Muscle layer of colon (tissue), 2 donors: Measurements from ENCODE around the gene MAGEB1.

Source experiments
- H3K27ac ChIP-seq: one replicate; pipeline ENCODE4 v1.7.0; 2013; ENCODE audit warnings: low read depth, mild to moderate bottlenecking, low read length, moderate library complexity
- H3K27me3 ChIP-seq, 2 donors: one replicate each; pipeline ENCODE4 v1.7.0; 2013; ENCODE audit warnings: low read length in 2 of 2, mild to moderate bottlenecking in 2 of 2; ENCODE audit not compliant: insufficient read depth in 2 of 2, control insufficient read depth in 1 of 2
- H3K36me3 ChIP-seq: one replicate; pipeline ENCODE4 v1.7.0; 2013; ENCODE audit warnings: mild to moderate bottlenecking, low read length; ENCODE audit not compliant: insufficient read depth
- H3K4me1 ChIP-seq: one replicate; pipeline ENCODE4 v1.7.0; 2013; ENCODE audit warnings: mild to moderate bottlenecking, low read length; ENCODE audit not compliant: insufficient read depth
- H3K4me3 ChIP-seq, 2 donors: one replicate each; pipeline ENCODE4 v1.7.0; 2013; ENCODE audit warnings: low read length in 2 of 2, low read depth in 1 of 2, mild to moderate bottlenecking in 1 of 2, moderate library complexity in 1 of 2
- H3K9ac ChIP-seq: one replicate; pipeline ENCODE4 v1.7.0; 2013; ENCODE audit warnings: low read length
- H3K9me3 ChIP-seq: one replicate; pipeline ENCODE4 v1.7.0; 2013; ENCODE audit warnings: mild to moderate bottlenecking, low read length
- donor health status: abdominal sarcoma.
- donor health status: Adenocarcinoma of cecum.

The MAGEB1 gene

GRCh38 chrX:30246769-30247489, at the start of gene MAGEB1:
Gene MAGEB1 (plus strand): TSS chrX:30247146. CDS start chrX:30250494, 3,348 bp downstream.
- no peak within 1 kb of the TSS for H3K4me3 ChIP-seq
- H3K9ac ChIP-seq: no peak within 1 kb of the TSS
- no peaks in the 10 kb centered on the region for H3K36me3 ChIP-seq
- no peak within 1 kb of the TSS for H3K27ac ChIP-seq
- H3K9me3 ChIP-seq: no peaks in the 10 kb centered on the region
- no peaks in the 10 kb centered on the region for H3K4me1 ChIP-seq
- no peaks in the 10 kb centered on the region for H3K27me3 ChIP-seq

- Histone ChIP-seq H3K4me1 (no peaks in the 10 kb centered on the region), H3K4me3 (no peak overlapping the region), H3K27me3 (no peaks in the 10 kb centered on the region), H3K9me3 (no peaks in the 10 kb centered on the region), H3K36me3 (no peaks in the 10 kb centered on the region), H3K9ac (no peak overlapping the region), H3K27ac (no peak overlapping the region)
Observed at GRCh38 chrX:30212172-30212571, 34.8 kb upstream of the MAGEB1 start.

DNA sequence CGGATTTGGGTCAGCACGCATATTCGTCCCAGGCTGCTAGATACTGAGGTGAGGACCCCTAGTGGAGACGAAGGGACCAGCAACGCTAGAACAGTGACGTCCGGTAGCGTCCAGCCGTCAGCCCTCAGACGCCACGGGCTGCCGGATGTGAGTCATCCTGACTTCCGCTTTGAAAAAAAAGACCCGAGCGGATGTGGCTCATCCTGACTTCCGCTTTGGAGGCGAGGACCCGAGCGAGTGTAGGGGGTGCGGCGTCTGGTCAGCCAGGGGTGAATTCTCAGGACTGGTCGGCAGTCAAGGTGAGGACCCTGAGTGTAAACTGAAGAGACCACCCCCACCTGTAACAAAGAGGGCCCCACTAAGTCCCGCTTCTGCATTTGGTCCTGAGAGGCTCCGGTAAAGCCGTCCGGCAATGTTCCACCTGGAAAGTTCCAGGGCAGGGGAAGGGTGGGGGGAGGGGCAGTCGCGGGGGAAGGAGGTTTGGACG, 31.5 kb upstream of the MAGEB1 start, which contains the start of gene MAGEB2:
MAGEB2 (plus strand) TSS at position 207 of the 487 bp plus-strand sequence. CDS start 3,018 bp downstream, outside the sequence.
- H3K4me3 ChIP-seq: no peak within 1 kb of the TSS
- no peaks in the 10 kb centered on the region for H3K9me3 ChIP-seq
- no peaks in the 10 kb centered on the region for H3K4me1 ChIP-seq
- no peaks in the 10 kb centered on the region for H3K27me3 ChIP-seq
- H3K27ac ChIP-seq: no peak within 1 kb of the TSS
- no peaks in the 10 kb centered on the region for H3K36me3 ChIP-seq
- no peak within 1 kb of the TSS for H3K9ac ChIP-seq

GRCh38 chrX:30217465-30217864, 29.5 kb upstream of the MAGEB1 start:
- no peaks in the 10 kb centered on the region for H3K4me1 ChIP-seq
- no peak overlapping the region for H3K9ac ChIP-seq
- H3K9me3 ChIP-seq: no peaks in the 10 kb centered on the region
- no peaks in the 10 kb centered on the region for H3K36me3 ChIP-seq
- no peaks in the 10 kb centered on the region for H3K27me3 ChIP-seq
- H3K27ac ChIP-seq: no peak overlapping the region
- no peak overlapping the region for H3K4me3 ChIP-seq

GRCh38 chrX:30219372-30219771, 27.6 kb upstream of the MAGEB1 start:
- Histone ChIP-seq H3K4me1 (no peaks in the 10 kb centered on the region), H3K9ac (no peak overlapping the region), H3K4me3 (no peak overlapping the region), H3K27ac (no peak overlapping the region), H3K36me3 (no peaks in the 10 kb centered on the region), H3K27me3 (no peaks in the 10 kb centered on the region), H3K9me3 (no peaks in the 10 kb centered on the region)

- no peaks in the 10 kb centered on the region for H3K4me1 ChIP-seq
- no peaks in the 10 kb centered on the region for H3K36me3 ChIP-seq
- H3K27ac ChIP-seq: no peak overlapping the region
- H3K27me3 ChIP-seq: no peaks in the 10 kb centered on the region
- H3K4me3 ChIP-seq: no peak overlapping the region
- no peaks in the 10 kb centered on the region for H3K9me3 ChIP-seq
- H3K9ac ChIP-seq: no peak overlapping the region
Observed at GRCh38 chrX:30220661-30221060, 26.3 kb upstream of the MAGEB1 start.

- H3K27me3 ChIP-seq: no peaks in the 10 kb centered on the region
- H3K36me3 ChIP-seq: no peaks in the 10 kb centered on the region
- H3K9me3 ChIP-seq: no peaks in the 10 kb centered on the region
- no peaks in the 10 kb centered on the region for H3K4me1 ChIP-seq
- H3K4me3 ChIP-seq: no peak overlapping the region
- no peak overlapping the region for H3K9ac ChIP-seq
- H3K27ac ChIP-seq: no peak overlapping the region
Observed at GRCh38 chrX:30224536-30224935, 22.4 kb upstream of the MAGEB1 start.

DNA sequence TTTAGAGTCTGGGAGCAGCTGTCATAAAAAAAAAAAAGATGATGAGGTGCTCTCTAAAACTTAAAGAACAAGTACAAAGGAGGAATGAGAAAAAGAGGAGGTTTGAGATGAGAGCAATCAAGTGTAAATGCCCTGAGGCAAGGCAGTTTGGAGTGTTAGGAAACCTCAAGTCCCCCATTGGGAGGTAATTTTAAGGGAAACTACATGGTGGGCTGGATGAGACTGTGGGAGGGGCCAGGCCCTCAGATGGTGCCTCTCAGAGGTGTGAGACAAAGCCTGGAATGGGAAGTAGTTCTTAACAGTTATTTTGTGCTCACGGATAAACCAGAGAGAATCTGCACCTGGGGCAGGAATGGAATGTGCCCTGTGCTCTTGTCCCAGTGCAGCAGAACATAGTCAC, 18.4 kb upstream of the MAGEB1 start:
- Histone ChIP-seq H3K36me3 (no peaks in the 10 kb centered on the region), H3K9me3 (no peaks in the 10 kb centered on the region), H3K27me3 (no peaks in the 10 kb centered on the region), H3K9ac (no peak overlapping the region), H3K4me1 (no peaks in the 10 kb centered on the region), H3K27ac (no peak overlapping the region), H3K4me3 (no peak overlapping the region)

- no peaks in the 10 kb centered on the region for H3K36me3 ChIP-seq
- no peaks in the 10 kb centered on the region for H3K9me3 ChIP-seq
- no peaks in the 10 kb centered on the region for H3K27me3 ChIP-seq
- no peaks in the 10 kb centered on the region for H3K4me1 ChIP-seq
- no peak within 1 kb of the TSS for H3K4me3 ChIP-seq
- H3K27ac ChIP-seq: no peak within 1 kb of the TSS
- no peak within 1 kb of the TSS for H3K9ac ChIP-seq
Observed at GRCh38 chrX:30230395-30230794, 16.6 kb upstream of the MAGEB1 start, which contains the start of gene MAGEB3. Gene MAGEB3 (plus strand): TSS chrX:30230657. CDS start chrX:30235925, 5,268 bp downstream.

DNA sequence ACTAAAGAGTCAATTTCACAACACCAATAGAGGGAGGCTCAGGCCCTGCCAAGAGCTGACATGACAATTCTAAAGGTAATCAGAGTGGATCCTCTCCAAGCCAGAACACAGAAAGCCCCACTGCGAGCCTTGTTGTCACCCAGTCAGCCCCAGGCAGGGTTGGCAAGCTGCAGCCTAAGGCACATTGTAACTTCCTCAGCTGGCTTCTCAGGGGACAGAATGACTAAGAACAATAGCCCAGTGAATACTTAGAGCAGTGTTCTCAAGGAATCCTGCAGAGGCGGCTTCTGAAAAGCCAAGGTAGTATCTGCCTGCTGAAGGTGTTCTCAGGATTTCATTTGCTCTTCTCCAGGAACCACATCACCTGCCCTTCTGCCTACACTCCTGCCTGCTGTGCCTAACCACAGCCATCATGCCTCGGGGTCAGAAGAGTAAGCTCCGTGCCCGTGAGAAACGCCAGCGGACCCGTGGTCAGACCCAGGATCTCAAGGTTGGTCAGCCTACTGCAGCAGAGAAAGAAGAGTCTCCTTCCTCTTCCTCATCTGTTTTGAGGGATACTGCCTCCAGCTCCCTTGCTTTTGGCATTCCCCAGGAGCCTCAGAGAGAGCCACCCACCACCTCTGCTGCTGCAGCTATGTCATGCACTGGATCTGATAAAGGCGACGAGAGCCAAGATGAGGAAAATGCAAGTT, 5.1 kb upstream of the MAGEB1 start, which contains the start of gene MAGEB4:
MAGEB4 (plus strand) TSS at position 277 of the 692 bp plus-strand sequence; CDS start at position 413, 136 bp downstream.
- no peak within 1 kb of the TSS for H3K9ac ChIP-seq
- H3K4me1 ChIP-seq: no peaks in the 10 kb centered on the region
- no peaks in the 10 kb centered on the region for H3K36me3 ChIP-seq
- no peaks in the 10 kb centered on the region for H3K9me3 ChIP-seq
- H3K27me3 ChIP-seq: no peaks in the 10 kb centered on the region
- H3K27ac ChIP-seq: no peak within 1 kb of the TSS
- H3K4me3 ChIP-seq: no peak within 1 kb of the TSS

DNA sequence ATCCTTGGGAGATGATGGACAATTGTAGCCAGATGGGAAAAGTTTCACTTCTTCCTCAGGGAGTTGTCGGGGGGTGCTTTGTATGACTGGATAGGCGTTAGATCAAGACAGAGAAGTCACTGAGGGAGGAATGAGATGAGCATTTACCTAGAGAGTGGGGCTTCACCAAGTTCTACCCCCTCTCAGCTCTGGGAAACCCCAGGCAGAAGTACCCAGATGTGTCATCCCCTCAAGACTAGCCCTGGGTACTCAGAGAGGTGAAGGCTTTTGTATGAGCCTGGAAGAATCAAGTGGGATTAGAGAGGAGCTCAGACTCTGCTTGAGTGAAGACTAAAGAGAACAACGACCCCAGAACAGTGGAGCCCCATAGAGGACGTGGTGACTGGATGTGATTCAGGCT, 1.9 kb downstream of the MAGEB1 start:
- Histone ChIP-seq H3K27me3 (no peaks in the 10 kb centered on the region), H3K9ac (no peak overlapping the region), H3K4me1 (no peaks in the 10 kb centered on the region), H3K36me3 (no peaks in the 10 kb centered on the region), H3K9me3 (no peaks in the 10 kb centered on the region), H3K4me3 (no peak overlapping the region), H3K27ac (no peak overlapping the region)
